HG03097 (cell line): ENCODE measurements around the gene ZBTB48.

Experiments used
- ATAC-seq: cut with Tn5 transposase; IDR thresholded peaks from one replicate; pipeline ENCODE4 v1.9.1; 2021; ENCODE audit not compliant: unreplicated experiment, low FRiP score

ZBTB48 gene

DNA sequence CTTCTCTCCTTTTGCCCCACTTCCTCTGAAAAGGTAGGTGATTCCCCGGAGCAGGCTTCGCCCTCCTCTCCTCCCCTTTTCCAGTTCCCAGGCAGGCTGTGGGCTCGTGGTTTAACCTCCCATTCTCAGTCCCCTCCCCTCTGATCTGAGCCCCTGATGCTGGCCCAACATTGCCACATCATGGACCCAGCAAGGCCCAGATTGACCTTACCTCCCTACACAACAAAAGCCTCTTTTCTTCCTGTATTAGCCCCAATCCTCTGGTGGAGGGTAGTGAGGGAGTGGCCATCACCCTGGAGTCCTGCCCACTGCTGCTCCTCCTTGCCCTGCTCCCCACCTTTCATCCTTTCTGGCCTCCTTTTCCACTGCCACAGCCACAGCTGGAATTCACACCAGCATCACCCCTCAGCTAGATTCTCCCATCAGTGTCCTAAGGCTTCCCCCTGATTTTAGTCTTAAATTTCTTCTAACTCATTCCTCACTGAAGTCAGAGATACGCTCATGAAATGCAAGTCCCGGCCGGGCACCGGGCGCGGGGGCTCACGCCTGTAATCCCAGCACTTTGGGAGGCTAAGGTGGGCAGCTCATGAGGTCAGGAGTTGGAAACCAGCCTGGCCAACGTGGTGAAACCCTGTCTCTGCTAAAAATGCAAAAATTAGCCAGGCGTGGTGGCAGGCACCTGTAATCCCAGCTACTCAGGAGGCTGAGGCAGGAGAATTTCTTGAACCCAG lies 7.0 kb upstream of the ZBTB48 start:
- no peak for ATAC-seq

DNA sequence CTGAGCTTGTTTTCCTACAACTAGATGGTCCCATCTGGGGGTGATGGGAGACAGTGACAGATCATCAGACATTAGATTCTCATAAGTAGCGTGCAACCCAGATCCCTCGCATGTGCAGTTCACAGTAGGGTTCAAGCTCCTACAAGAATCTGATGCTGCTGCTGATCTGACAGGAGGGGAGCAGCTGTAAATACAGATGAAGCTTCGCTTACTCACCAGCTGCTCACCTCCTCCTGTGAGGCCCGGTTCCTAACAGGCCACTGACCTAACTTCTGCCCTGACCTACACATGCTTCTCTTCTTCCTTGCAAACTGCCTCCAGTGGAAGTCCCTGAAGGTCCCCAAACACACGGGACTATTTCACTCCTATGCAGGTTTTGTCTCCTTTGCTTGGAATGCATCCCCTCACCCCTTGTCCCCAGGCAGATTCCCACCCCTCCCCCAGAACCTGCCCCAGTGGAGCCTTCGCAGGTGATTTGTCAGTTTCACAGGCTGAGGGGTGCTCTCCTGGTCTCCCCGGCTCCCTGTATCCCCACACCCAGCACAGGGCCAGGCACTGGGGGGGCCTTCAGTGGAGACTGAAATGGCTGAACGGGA lies 5.7 kb upstream of the ZBTB48 start:
- ATAC-seq, result no peak

DNA sequence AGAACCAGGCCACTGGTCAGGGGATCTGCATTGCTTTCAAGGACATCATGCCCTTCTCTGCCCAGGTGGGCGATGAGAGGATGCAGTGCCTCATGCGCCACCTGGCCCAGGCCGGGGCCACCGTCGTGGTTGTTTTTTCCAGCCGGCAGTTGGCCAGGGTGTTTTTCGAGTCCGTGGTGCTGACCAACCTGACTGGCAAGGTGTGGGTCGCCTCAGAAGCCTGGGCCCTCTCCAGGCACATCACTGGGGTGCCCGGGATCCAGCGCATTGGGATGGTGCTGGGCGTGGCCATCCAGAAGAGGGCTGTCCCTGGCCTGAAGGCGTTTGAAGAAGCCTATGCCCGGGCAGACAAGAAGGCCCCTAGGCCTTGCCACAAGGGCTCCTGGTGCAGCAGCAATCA lies 5.0 kb upstream of the ZBTB48 start:
- ATAC-seq, result no peak

DNA sequence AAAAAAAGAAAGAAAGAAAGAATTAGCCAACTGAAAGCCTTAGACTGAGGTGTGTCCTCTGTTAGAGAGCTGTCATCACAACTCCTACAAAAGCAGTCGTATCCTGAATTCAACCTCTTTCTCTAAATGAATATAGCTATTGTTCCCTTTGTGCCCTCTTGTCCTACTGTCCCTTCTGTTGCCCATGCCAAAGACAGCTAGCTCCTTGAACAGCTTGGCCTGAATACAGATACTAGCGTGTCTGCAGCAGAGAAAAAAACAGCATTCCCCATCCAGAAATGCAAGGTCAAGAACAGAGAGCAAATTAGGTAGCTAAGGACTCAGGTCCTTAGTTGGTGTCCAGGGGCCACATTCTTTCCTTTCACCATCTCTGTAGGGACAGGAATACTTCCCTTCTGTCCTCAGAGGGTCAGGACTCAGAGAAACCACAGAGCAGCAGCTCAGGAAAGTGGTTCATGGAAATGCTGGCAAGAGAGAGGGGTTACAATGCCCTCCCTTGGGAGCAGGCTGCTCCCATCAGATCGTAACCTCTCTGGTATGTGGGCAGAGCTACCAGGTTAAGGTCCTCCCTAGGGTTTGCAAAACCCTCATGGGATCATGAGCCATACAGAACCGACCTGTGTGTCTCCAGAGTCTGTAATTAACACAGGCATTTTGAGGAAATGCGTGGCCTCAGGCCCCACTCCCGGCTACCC lies 1.8 kb upstream of the ZBTB48 start:
- ATAC-seq, result no peak

DNA sequence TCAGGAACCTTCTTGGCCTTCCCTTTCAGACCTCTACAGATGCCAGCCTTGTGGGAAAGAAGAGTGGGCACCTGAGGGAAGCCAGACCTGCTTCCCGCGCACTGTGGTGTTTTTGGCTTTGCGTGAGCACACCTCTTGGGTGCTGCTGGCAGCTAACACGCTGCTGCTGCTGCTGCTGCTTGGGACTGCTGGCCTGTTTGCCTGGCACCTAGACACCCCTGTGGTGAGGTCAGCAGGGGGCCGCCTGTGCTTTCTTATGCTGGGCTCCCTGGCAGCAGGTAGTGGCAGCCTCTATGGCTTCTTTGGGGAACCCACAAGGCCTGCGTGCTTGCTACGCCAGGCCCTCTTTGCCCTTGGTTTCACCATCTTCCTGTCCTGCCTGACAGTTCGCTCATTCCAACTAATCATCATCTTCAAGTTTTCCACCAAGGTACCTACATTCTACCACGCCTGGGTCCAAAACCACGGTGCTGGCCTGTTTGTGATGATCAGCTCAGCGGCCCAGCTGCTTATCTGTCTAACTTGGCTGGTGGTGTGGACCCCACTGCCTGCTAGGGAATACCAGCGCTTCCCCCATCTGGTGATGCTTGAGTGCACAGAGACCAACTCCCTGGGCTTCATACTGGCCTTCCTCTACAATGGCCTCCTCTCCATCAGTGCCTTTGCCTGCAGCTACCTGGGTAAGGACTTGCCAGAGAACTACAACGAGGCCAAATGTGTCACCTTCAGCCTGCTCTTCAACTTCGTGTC lies 995 bp upstream of the ZBTB48 start:
- no peak for ATAC-seq

- no peak for ATAC-seq
Observed at GRCh38 chr1:6580119-6580592, 362 bp downstream of the ZBTB48 start.

DNA sequence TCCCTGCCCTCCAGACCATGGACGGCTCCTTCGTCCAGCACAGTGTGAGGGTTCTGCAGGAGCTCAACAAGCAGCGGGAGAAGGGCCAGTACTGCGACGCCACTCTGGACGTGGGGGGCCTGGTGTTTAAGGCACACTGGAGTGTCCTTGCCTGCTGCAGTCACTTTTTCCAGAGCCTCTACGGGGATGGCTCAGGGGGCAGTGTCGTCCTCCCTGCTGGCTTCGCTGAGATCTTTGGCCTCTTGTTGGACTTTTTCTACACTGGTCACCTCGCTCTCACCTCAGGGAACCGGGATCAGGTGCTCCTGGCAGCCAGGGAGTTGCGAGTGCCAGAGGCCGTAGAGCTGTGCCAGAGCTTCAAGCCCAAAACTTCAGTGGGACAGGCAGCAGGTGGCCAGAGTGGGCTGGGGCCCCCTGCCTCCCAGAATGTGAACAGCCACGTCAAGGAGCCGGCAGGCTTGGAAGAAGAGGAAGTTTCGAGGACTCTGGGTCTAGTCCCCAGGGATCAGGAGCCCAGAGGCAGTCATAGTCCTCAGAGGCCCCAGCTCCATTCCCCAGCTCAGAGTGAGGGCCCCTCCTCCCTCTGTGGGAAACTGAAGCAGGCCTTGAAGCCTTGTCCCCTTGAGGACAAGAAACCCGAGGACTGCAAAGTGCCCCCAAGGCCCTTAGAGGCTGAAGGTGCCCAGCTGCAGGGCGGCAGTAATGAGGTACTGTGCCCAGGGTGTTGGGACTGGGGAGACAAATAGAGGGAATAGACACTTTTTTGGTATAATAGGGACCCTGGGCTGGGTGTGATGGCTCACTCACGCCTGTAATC lies 1.0 kb downstream of the ZBTB48 start:
- no peak for ATAC-seq

GRCh38 chr1:6581561-6582305 lies 1.9 kb downstream of the ZBTB48 start:
- ATAC-seq, result no peak

DNA sequence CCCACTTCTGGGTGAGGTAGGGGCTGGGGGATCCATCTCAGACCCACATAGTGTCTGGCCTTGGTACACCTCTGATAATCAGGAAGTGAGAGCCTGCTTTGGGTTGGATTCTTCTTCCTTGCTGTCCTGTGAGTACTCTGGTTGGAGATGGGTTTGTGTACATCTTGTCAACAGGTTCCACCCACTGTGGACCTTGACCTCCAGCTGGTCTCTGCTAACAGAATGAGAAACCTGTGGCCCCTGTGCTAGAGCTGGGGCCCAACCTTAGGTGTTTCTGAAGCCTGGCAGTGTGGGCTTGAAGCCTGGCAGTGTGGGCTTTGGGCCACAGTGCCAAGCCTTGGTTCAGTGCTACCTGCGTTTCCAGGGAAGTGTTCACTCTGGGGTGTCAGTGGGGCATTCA lies 2.6 kb downstream of the ZBTB48 start:
- ATAC-seq, result no peak

- no peak for ATAC-seq
Observed at GRCh38 chr1:6584126-6585080, 4.6 kb downstream of the ZBTB48 start.

DNA sequence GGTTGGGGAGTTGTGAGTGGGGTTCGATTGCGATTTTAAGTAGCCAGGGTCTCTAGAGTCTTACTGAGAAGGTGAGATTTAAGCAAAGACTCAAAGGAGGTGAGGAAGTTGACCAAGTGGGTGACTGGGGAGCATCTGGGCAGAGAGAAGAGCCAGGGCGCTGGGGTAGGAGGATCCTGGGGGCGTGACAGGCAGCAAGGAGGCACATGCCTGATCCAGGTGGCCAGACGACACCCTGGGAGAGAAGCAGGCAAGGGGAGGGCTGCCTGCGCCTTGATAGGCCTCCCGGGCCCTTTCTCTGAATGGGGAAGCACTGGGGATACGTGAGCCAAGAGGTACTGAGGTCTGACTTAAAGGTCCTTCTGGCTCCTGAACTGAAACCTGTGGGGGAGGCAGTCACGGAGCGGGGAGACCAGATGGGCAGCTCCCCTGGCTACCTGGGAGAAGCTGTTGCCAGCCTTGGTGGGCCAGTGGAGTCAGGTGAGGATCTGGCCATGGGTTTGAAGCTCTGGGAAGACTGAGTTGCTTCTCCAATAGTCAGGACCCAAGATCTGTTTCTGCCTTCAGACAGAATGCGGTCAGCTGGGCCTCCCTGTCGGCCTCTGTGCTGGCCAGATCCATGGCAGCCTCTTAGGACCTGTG lies 5.4 kb downstream of the ZBTB48 start:
- ATAC-seq, result no peak

GRCh38 chr1:6585841-6586240 lies 6.0 kb downstream of the ZBTB48 start:
- no peak for ATAC-seq

DNA sequence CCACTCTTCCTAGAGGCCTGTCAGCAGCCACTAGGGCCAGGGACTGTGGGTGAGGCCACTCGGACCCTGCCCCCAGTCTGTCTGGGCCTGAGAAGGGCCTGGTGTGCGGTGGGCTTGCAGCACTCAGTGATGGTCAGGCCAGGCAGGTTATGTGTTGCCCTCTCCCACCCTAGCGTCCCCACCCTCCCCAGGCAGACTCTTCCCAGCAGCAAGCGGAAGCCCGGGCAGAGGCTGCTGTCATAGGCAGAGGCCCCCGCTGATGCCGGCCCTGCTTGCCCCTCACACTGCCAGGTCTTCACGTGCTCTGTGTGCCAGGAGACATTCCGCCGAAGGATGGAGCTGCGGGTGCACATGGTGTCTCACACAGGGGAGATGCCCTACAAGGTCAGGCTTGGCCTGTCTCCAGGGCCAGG lies 6.6 kb downstream of the ZBTB48 start:
- no peak for ATAC-seq

GRCh38 chr1:6587261-6588005 lies 7.6 kb downstream of the ZBTB48 start:
- ATAC-seq, result no peak

GRCh38 chr1:6588128-6588892 lies 8.5 kb downstream of the ZBTB48 start:
- no peak for ATAC-seq

DNA sequence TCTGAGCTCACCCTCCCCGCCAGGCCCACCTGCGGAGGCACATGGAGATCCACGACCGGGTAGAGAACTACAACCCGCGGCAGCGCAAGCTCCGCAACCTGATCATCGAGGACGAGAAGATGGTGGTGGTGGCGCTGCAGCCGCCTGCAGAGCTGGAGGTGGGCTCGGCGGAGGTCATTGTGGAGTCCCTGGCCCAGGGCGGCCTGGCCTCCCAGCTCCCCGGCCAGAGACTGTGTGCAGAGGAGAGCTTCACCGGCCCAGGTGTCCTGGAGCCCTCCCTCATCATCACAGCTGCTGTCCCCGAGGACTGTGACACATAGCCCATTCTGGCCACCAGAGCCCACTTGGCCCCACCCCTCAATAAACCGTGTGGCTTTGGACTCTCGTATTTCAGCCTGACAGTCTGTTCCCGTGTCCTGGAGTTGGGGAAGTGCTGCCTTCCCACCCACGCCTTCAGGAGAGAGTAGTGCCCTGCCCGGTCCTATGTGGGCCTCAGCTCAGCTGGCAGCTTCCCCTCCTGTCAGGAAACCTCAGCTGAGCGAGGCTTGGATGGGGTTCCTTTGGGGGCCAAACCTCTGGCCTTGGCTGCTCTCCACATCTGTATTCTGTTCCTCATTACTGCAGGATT lies 9.2 kb downstream of the ZBTB48 start:
- no peak for ATAC-seq
